HL-60 (cell line): ENCODE results near the gene USP10.

Experiments
- CTCF ChIP-seq: IDR thresholded peaks from one replicate; pipeline ENCODE4 v1.5.1; 2011; ENCODE audit warnings: low read length, control low read depth, inconsistent platforms; ENCODE audit not compliant: insufficient read depth
- GABPA ChIP-seq: IDR thresholded peaks from 2 replicates; pipeline ENCODE4 v1.6.1; 2012; ENCODE audit warnings: low read depth
- REST ChIP-seq: IDR thresholded peaks from 2 replicates; pipeline ENCODE4 v1.6.1; 2012; ENCODE audit warnings: low read depth; ENCODE audit not compliant: insufficient replicate concordance

GRCh38 chr16:84795329-84796053 is 95.7 kb downstream of the USP10 start:
- no peak for TF ChIP-seq CTCF
- TF ChIP-seq GABPA, result no peak
- TF ChIP-seq REST, result no peak
